Right lobe of liver (tissue), 6 donors: ENCODE measurements around the gene MEF2A. TPM values are rescaled to one million over a fixed set of nuclear protein-coding genes. Genes with fewer than 3 reads are reported as not detected.
A peak's percentile ranks its signal among the peaks of the same experiment; 100 is the strongest.

Experiments
- ATAC-seq, 4 donors: fragments of 200-7000 bp; cut with Tn5 transposase; one replicate each; pipeline ENCODE4 v1.9.1; 2020; ENCODE audit warnings: mild to moderate bottlenecking in 4 of 4, moderate library complexity in 4 of 4
- DNase-seq, 3 donors: peaks; one replicate each; pipeline ENCODE4 v3.0.0-alpha.2; 2020
- H3K27ac ChIP-seq, 3 donors: fragments of 200-600 bp; one replicate each; pipeline ENCODE4 v1.8.0; 2022
- H3K27me3 ChIP-seq, 2 donors: fragments of 200-600 bp; one replicate each; pipeline ENCODE4 v1.8.0; 2022
- H3K36me3 ChIP-seq, 4 donors: fragments of 200-600 bp; sonication (generic) in 1 of 4; one replicate each; pipeline versions ENCODE4 v1.5.1 to v1.8.0; 2017 to 2022; ENCODE audit warnings: control low read depth in 1 of 4
- H3K4me1 ChIP-seq, 4 donors: fragments of 200-600 bp; sonication (generic) in 1 of 4; one replicate each; pipeline versions ENCODE4 v1.5.1 to v1.8.0; 2017 to 2022; ENCODE audit warnings: control low read depth in 1 of 4
- H3K4me3 ChIP-seq, 3 donors: fragments of 200-600 bp; one replicate each; pipeline ENCODE4 v1.8.0; 2022
- H3K9me3 ChIP-seq, 4 donors: fragments of 200-600 bp; sonication (generic) in 1 of 4; one replicate each; pipeline versions ENCODE4 v1.5.1 to v1.8.0; 2017 to 2022; ENCODE audit warnings: control low read depth in 1 of 4
- CTCF ChIP-seq, 4 donors: fragments of 200-600 bp in 3 of 4; fragments of 450-650 bp in 1 of 4; IDR thresholded peaks; one replicate each; pipeline versions ENCODE4 v1.5.1 to v1.8.0; 2016 to 2022; ENCODE audit warnings: antibody characterized with exemption in 4 of 4, mild to moderate bottlenecking in 2 of 4
- POLR2A ChIP-seq: fragments of 450-650 bp; IDR thresholded peaks from one replicate; pipeline ENCODE4 v1.6.1; 2017; ENCODE audit warnings: antibody characterized with exemption, mild to moderate bottlenecking
- WGBS: methylation state at CpG from one replicate; pipeline ENCODE4 v1.1.6; 2018; ENCODE audit warnings: low coverage, low lambda C conversion rate; ENCODE audit not compliant: insufficient coverage; ENCODE audit errors: missing lambda C conversion rate; 5-methylcytosine and 5-hydroxymethylcytosine counted together
- intact Hi-C, 2 donors: fragments of 100-400 bp; cut with DNase I; formaldehyde crosslinking; loops; one replicate each; pipeline versions ENCODE4 v1.11.2 to v1.14.1; 2022
- total RNA-seq, 6 experiments: library from RNA; depleted of rRNA in 2 of 6; stranded (reverse); fragments of >200 nt in 2 of 6; fragmentation: NEBNext Ultra II Directional in 3 of 6; extraction: Animal tissue kit (Norgen Biotek cat#: 25700) in 3 of 6; gene quantifications; one replicate each; pipeline versions ENCODE4 v1.1.0 to v1.2.4, GENCODE V29; 2016 to 2023
- donor health status: DM: no; HTN: yes; CAD: no.
- donor health status: DM: no; HTN: no; CAD: no.
- donor health status: DM: no; HTN: no; CAD: no.
- donor health status: DM: no; HTN: yes; CAD: no.
- donor health status: DM: no; HTN: yes; CAD: no.

Gene MEF2A
- total RNA-seq, 6 experiments from 2014 or later = 20.1 to 35.5 (median 25.4) TPM

DNA sequence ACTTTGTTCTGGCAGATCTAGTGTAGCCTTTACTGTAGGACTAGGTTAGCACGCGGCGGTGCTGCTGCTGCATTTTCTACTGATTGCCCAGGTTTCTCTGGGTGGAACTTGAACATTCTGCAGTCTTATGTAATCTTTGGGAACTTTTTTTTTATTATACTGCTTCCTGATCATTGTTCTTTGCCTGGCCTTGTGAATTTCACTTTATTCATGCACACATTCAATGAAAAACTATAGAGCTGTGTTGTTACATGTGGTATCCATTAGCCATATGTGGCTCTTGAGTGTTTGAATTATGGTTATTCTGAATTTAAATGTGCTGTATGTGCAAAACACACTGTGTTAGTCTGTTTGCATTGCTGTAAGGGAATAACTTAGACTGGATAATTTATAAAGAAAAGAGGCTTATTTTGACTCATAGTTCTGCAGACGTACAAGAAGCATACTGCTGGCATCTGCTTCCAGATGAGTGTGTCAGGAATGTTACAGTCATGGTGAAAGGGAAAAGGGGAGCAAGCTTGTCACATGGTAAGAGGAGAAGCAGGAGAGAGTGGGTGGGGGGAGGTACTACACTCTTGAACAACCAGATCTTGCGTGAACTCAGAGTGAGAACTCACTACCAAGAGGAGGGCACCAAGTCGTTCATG, 26.5 kb downstream of the MEF2A start:
- ATAC-seq (peak; percentile 89 to 95 (median 94)), DNase-seq (peak; percentile 60 to 77 (median 69))
- intact Hi-C loops = no loop called here
- Histone ChIP-seq H3K9me3 (no peaks in the 10 kb centered on the region), H3K27me3 (no peaks in the 10 kb centered on the region), H3K36me3 (no peaks in the 10 kb centered on the region), H3K27ac (peak overlapping the region in 2 of 3 donors; percentile 65 to 72), H3K4me3 (no peak overlapping the region), H3K4me1 (peaks cover 0 to 30% (median 4%) of the 10 kb centered on the region in 4 donors)
- TF ChIP-seq CTCF (IDR thresholded peaks at IDR 0.05) = peak in 2 of 4 donors; percentile 9
- no peak for TF ChIP-seq POLR2A
- WGBS = 25% methylated on average over 6 of the region's 6 CpGs

DNA sequence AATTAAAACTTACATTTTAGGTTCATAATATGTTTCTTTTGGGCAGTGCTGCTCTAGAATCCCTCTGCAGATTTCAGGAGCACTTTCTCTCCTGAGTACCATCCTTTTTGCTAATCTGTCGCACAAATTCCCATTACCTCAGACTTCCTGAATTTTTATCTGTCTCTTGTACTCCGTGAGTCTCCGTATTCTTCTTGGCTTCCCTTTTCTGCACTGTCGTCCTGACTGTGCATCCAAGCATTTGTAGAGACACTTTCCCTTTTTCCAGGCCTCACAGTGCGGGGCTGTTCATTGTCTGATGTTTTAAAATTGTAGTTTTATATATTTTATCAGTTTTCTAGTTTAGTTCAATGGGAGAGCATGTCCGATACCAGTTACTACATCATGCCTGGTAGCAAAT, 27.3 kb downstream of the MEF2A start:
- TF ChIP-seq CTCF (IDR thresholded peaks at IDR 0.05) (no peak), POLR2A (no peak)
- intact Hi-C loops = no loop called here
- Histone ChIP-seq H3K27me3 (no peaks in the 10 kb centered on the region), H3K9me3 (no peaks in the 10 kb centered on the region), H3K27ac (peak overlapping the region in 2 of 3 donors; percentile 65 to 72), H3K4me3 (no peak overlapping the region), H3K36me3 (no peaks in the 10 kb centered on the region), H3K4me1 (peaks cover 0 to 30% (median 4%) of the 10 kb centered on the region in 4 donors)
- no peak for DNase-seq
- 78% methylated on average over 6 of the region's 6 CpGs for WGBS
- peak in 1 of 4 donors; percentile 9 for ATAC-seq

DNA sequence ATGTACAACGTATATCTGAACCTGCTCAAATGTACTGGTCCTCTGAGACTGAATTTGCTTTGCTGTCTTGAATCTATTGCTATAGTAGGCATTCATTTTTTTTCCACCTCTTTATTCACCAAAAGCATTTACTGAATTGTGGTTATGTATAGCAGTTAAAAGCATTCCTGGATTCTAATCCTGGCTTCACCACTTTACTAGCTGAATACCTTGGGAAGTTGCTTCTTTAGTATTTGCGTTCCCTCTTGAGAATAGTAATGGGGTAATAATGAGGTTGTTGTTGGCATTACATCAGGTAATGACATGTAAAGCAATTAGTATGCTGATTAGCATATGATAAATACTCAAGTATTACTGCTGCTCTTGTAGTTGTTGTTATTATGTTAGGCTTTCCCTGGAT, 29.1 kb downstream of the MEF2A start:
- Histone ChIP-seq H3K27me3 (no peaks in the 10 kb centered on the region), H3K27ac (no peak overlapping the region), H3K4me3 (no peak overlapping the region), H3K4me1 (peaks cover 0 to 30% (median 4%) of the 10 kb centered on the region in 4 donors), H3K9me3 (no peaks in the 10 kb centered on the region), H3K36me3 (peaks cover 0 to 3% (median 0%) of the 10 kb centered on the region in 4 donors)
- DNase-seq (no peak), ATAC-seq (no peak)
- no peak for TF ChIP-seq POLR2A
- no peak for TF ChIP-seq CTCF (IDR thresholded peaks at IDR 0.05)
- WGBS = 98% methylated on average over 2 of the region's 2 CpGs
- intact Hi-C loops = no loop called here

GRCh38 chr15:99598296-99598695, 32.5 kb downstream of the MEF2A start:
- peaks cover 0 to 9% (median 4%) of the 10 kb centered on the region in 4 donors for H3K4me1 ChIP-seq
- H3K4me3 ChIP-seq = no peak overlapping the region
- 98% methylated on average over 3 of the region's 3 CpGs for WGBS
- TF ChIP-seq CTCF (IDR thresholded peaks at IDR 0.05) (no peak), POLR2A (no peak)
- H3K27me3 ChIP-seq = no peaks in the 10 kb centered on the region
- DNase-seq (no peak), ATAC-seq (no peak)
- intact Hi-C loops = no loop called here
- no peak overlapping the region for H3K27ac ChIP-seq
- no peaks in the 10 kb centered on the region for H3K9me3 ChIP-seq
- peaks cover 0 to 4% (median 0%) of the 10 kb centered on the region in 4 donors for H3K36me3 ChIP-seq
